ENCODE data around the gene RGS12.

- TF ChIP-seq EZH2 (IDR thresholded peaks at IDR 0.05) (no peak), POLR2AphosphoS5 (IDR thresholded peaks at IDR 0.05; ENCODE audit: borderline replicate concordance, low read depth, low read length) (no peak), FOXP2 (optimal IDR thresholded peaks at IDR 0.05; ENCODE audit: control extremely low read depth, extremely low read length, insufficient read depth) (no peak)
These were observed 48.9 kb downstream of the RGS12 start for GRCh38 chr4:3341760-3342159.

Data from SK-N-MC (cell line).